Stimulated activated naive CD4-positive, alpha-beta T cell treated with Interleukin-2 at 50 U/mL for 16 hours (primary cell): ENCODE data around the gene TACC2.

ENCODE experiments used
- DNase-seq: peaks from one replicate; lab custom pipeline; 2025; lab: John Stamatoyannopoulos, UW

TACC2 gene

DNA sequence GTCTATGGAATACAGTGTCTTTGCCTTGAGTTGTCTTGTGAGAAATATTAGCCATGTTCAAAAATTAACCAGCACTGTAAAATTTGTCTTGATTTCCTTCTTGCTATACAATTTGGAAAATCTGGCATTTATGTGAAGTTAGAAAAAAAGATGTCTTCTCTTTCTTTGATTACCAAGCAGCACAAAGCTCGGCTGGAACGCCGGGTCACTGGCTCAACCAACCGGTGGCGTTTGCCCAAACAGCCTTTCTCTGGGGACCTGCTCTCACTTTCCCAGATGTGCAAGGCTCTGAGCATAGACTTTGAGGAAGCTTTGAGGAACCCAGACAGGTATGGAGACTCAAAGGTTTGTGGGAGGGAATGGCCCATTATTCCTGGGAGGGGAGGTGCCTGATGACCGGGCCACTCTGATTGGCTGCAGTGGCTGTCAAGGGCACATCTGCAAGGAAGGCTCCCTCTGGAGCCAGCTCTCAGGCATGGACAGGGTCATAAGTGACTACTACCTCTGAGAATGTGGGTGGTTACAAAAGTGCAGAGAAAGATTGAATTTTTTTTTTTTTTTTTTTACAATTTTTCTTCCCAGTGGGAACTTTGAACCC, 287.7 kb downstream of the TACC2 start:
- DNase-seq: no peak

DNA sequence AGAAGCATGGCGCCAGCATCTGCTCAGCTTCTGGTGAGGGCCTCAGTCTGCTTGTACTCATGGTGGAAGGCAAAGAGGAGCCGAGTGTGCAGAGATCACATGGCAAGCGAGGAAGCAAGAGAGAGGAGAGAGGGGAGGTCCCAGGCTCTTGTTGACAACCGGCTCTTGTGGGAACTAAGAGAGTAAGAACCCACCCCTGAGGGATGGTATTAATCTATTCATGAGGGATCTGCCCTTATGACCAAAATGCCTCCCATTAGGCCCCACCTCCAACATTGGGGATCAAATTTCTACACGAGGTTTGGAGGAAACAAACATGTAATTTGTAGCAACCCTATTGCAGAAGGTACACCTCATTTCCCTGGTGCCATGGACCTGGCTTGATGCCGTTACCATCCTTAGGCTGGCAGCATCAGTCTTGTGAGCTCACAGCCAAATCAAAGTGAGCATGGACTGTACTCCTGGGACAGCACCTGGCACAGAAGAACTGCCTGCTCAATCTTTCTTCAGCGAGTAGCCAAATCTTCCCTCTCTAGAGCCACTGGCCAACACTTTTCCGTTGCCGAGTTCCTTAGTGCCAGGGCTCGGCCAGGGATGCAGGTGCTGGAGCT, 288.7 kb downstream of the TACC2 start:
- DNase-seq: no peak

DNA sequence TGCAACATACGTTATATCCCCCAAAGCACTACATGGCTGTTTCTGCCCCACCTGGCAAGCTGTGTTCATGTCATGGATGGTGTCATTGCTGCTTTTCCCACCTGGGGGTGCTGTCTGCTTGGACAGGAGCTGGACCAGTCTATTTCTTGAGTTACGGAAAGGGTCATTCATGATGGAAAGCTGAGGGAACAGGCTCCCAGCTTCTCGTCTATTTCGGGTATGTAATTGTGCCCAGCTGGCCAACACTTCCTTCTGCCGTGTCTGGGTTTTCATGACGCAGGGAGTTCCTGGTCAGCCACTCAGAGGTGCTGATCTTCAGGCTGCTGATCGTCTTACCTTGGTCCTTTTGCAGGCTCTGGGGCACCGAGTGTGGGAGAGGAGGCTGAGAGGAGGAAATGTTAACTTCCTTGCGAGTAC, 290.8 kb downstream of the TACC2 start:
- DNase-seq: no peak

DNA sequence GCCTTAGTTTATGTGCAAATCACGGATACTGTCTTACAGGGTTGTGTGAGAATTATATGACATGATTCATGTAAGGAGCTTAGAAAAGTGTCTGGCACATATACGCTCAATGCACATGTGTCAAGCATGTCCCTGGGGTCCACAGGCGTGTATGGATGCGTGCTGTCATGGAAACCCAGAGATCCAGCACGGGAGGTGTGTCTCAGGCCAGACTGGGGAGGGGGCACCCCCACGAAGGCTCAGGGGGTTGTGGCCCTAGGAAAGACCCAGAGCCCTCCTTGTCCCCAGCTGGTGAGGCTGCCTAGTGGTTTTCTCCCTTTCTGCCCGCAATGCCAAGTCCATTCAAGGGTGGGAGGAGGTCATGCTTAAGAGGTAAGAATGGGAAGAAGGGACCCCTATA, 291.2 kb downstream of the TACC2 start:
- no peak for DNase-seq

DNA sequence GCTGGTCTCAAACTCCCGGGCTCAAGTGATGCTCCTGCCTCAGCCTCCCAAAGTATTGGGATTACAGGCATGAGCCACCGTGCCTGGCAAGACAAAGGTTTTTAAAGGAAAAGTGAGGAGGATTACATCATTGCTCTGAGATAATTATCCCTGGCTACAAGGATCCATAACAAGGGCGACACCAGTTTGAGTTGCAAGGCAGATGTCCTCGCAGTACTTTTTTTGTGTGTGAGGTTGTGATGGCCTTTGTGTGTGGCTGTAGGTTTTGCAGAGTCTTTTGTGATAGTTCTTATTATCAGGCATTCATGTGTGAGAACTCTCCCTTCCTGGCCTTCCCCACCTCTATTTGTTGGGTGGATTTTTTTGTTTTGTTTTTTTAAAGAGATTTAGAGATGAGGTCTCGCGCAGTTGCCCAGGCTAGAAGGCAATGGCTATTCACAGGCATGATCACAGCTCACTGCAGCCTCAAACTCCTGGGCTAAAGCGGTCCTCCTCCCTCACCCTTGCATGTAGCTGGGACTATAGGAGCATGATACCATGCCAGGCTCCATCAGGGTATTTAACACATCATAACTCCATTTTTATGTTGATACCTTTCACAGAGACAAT, 292.2 kb downstream of the TACC2 start:
- no peak for DNase-seq

DNA sequence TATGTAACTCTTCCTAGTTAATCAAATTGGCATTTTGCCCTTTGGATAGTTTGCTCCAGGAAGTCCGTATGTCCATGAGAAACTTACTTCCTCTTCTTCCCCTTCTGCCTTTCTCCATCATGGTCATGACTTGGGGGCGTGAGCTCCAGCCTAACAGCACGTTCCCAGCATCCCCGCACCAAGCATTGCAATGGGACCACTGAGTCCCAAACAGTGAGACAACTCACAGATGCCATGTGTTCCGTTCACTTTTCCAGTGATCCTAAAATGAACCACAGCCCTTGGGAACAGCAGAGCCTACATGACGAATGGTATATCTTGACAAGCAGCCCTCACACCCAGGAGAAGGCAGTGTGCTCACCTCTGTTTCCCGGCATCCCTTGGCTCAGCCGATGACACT, 292.8 kb downstream of the TACC2 start:
- DNase-seq: no peak

DNA sequence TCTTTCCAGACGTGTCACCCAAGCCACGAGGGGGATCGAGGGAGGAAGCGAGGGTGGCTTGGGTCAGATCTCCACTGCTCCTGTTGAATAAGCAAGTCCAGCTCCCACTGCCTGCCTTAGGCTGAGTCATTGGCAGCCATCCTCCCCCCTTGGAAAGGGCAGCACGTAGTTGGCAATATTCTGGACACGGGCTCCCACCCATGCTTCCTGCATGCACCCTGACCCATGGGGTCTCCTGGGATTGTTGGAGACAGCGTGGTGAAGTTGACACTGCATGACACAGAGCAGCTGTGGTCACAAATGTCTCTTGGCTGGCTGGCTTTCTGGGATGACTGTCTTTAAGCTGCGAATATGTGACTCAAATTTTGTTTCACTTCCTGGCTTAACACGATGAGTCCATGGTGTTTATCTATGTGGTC, 293.3 kb downstream of the TACC2 start:
- no peak for DNase-seq

DNA sequence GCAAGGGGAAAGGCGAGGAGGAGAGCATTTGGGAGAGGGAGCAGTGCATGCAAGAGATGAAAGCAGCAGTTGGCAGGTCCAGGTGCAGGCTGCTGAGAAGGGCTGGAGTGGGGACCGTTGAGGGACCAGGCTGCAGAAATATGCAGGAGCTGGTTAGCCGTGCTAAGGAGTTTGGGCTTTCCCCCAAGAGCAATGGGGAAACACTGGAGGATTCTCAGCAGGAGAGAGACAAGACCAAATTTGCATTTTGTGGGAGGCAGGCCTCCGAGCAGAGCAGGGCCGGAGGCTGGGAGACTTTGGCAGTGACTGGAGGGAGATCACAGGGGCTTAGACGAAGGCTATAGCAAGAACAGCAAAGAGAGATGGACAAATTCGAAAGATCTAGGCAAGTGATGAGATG, 293.9 kb downstream of the TACC2 start:
- no peak for DNase-seq

DNA sequence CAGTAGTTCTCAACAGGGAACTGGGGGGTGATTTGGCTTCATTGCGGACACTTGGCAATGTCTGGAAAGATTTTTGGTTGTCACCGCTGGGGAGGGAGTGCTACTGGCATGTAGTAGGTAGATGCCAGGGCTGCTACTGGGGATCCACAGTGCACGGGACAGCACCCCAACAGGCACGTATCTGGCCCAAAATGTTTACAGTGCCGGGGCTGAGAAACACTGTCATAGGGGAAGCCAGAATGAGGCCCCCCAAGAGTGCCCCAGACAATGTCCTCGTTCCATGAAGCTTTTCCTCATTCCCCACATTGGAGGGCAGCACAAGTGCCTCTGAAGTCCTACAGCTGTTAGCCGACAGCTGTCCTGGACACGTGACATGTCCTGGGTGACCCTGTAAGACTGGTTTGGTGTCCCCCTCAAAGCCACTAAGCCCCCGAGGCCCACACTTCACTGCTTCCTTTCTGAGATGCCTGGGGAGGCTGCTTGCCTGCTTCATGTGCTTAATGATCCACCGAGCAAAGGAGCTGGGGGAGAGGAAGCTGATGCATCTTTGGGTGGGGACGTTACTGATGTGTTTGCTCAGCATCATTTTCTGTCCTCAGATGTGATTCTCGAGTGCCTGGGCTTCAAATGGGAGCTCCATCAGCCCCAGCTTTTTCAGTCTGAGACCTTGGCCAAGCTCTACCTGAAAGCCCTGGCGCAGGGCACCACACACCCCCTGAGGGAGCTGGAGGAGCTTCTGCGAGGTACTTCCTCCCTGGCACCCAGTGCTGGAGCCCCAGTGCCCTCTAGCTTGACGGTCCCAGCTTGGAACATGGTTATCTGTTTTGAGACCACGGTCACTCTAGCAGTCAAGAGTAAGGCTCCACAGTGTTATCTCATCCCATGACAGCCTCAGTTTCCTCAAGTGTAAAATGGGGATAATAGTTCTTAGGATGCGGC, 296.8 kb downstream of the TACC2 start:
- no peak for DNase-seq

DNA sequence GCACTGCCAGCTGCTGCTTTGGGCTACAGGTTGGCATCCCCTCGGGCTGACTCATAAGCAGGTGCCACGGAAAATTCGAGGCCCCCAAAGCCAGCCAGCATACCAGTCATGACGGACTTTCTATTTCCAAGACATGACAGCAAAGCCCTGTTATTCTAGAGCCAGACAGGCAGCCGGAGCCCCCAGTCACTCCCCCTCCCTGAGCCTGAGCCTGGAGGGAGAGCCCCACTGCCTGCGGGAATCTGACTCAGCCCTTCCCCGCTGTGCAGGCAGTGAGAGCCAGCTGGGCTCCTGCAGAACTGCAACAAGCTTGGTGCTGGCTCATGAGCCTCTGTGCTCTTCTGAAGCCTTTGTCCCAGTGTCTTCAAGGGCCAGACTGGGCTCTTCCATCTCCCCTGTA, 297.9 kb downstream of the TACC2 start:
- DNase-seq: no peak

DNA sequence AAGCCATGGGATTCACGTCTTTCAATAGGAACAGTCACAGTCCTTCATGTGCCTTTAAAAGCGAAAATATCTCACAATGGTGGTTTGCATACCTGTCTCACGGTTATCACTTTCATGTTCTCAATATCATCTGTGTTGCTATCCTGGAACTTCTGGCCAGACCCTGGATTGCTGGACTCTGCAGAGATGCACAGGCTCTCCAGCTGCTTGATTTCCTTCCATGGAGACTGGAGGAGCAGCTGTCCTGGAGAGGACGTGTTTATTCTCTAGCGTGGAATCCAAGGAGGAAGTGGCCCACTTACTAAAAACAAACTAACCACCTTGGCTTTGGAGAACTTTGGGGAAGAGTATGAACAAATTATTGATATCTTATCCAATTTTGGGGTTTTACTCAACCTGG, 298.6 kb downstream of the TACC2 start:
- DNase-seq: no peak

DNA sequence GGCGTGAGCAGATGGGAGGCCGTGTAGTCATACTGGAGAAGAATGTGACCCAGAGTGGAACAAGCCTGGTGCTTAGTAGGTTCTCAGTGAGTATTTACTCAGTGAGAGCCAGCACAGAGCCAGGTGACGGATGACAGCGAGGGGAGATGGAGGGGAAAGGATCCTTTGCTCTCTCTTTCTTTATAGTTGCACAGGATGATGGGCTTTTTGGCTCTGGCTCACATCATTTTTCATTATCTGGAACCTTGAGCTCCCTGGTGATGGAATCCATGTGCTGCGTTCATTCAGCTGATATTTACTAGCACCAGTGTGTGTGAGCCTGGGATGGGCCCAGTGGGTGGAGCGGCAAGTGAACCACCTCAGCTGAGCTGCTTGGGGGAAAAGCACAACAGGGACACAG, 299.3 kb downstream of the TACC2 start:
- no peak for DNase-seq

DNA sequence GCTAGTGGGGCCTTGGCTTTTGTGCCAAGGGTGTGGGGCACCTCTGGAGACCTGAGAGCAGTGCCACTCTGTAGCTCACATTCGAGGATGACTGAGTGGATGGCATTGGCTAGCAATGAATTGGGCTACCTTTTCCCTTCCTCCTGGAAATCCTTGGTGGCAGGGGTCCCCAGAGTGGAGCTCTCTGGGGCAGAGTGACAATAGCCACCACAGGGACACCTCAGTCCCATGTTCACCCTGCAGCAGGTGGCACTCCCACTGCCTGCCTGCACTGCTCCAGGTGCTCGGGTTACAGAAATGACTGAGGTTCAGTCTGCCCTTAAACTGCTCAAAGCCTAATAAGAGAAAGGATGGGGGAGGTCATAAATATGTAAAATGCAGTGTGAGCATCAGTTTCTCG, 300.0 kb downstream of the TACC2 start:
- no peak for DNase-seq

DNA sequence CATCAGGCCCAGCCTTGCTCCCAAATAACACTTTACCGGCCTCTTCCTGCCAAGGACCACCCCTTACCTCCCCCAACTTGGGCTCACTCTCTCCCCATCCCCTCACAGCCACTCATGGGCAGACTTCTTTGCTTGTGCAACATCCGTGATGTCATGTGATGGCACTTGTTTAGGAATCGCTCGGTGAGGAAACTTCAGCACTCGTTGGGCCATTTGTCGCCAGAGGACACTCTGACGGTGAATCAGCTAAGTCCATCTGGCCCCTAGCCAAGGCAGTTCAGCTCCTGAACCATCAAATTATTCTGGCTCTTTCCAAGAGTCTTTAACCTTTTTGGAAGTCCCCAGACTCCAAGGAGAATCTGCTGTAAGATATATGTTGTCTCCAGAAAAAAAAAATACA, 301.4 kb downstream of the TACC2 start:
- no peak for DNase-seq

DNA sequence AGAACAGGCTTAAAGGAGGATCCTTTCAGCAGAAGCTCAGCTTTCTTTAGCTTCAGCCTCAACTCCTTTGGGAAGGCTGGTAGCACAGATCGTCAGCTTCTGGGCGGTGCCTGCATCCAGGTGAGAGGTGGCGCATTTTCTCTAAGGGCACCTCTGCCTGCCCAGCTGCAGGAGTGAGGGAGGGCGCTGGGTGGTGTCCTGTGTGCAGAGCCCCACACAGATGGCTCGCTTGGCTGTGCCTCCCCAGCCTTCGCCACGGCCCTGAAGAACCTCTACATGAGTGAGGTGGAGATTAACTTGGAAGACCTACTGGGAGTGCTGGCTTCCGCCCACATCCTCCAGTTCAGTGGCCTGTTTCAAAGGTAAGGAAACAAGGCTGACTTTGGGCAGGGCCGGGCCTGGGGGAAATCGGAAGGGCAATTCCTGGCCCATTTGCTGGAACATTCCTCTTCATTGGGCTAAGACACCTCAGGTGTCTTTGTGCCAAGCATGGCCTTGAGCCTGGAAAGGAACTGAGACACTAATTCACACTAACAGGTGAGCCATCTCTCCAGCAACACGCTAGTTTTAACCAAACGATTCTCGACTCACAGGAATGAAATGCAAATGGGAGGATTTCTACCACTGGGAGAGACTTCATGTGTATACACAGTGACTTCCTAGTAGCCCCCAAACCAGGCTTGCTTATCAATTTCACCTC, 302.0 kb downstream of the TACC2 start:
- DNase-seq: no peak

DNA sequence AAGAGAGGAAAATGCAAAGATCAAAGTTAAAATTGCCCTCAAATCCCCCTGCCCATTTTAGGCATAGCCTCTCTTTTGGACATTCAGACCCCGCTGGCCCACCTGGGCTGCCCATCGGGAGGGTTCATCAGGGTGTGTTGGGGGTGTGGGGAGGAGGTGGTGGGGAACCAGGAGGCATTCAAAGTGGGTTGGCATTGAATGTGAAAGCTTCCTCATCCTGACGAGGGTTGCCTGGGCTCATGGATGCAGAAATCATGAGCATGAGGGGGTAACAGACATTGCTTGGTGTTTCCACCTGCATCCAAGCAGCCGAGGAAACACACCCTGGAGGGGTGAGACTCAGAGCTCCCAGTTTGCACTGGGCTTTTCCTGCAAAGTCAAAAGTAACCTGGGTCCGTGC, 302.8 kb downstream of the TACC2 start:
- DNase-seq: no peak

DNA sequence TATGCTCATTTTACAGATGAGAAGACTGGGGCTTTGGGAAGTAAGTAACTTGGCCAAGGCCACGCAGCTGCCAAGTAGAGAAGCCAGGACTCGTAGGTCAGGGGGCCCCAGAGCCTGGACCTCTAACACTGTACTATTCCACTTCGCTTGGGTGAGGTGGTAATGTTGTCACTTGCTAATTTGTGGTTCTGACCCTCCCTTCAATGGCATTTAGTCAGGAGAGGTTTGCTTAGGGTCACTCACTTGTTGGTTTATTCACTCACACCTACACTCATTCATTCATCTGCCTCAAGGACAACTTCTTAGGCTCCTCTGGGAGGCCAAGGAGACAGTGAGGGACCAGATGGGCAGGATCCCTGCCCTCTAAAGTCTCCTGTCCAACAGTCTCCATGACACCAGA, 303.4 kb downstream of the TACC2 start:
- DNase-seq: no peak

DNA sequence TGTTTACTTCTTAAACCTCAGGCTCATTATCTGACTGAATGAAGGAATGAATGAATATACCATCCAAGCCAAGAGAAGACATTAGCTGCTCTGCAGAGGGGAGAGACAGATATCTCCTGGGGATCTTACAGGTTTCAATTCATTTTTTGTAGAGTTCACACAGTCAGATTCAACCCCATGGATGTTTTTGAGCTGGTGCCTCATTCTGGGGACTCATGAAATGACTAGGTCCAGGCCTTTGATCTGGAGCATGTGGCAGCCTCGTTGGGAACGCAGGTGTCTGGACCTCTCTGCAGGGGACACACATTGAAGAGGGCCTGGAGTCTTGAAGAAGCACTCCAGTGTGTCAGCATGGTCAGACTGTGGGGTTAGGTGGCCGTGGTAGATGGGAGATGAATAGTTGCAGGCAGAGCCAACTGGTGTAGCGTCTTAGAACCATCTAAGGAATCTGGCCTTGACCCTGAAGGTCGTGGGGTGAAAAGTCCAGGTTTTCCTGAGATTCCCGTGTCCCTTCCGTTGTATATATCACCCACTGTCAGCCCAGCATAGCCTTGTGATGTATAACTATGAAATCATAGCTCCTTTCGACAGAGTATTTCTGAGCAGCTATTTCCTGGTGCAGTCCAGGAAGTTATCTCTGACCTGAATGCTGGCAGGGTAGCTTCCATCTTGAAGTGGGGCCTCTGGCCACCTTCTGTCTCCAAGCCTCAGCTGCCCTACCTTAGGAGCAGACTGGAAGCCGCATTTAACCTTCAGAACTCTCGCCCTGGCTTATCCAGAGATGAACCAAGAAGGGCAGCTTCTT, 304.4 kb downstream of the TACC2 start:
- no peak for DNase-seq

DNA sequence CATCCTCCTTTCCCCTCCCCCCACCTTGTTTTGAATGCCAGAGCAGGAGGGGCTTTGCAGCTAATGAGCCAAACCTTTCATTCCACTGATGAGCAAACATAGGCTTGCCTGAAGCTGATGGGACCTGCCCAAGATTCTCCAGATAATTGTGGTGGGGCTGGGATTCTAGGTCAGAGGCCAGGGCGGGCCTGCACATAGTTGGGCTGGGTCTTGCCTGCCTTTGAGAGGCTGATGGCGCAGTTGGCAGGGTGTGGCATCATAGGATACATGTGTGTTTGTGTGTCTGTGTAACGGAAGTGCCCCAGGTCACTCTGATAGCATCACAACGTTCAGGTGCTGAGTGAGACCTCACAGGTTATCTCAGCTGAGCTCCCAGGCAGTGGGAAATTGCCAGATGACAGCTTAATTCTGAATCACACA, 305.0 kb downstream of the TACC2 start:
- no peak for DNase-seq

DNA sequence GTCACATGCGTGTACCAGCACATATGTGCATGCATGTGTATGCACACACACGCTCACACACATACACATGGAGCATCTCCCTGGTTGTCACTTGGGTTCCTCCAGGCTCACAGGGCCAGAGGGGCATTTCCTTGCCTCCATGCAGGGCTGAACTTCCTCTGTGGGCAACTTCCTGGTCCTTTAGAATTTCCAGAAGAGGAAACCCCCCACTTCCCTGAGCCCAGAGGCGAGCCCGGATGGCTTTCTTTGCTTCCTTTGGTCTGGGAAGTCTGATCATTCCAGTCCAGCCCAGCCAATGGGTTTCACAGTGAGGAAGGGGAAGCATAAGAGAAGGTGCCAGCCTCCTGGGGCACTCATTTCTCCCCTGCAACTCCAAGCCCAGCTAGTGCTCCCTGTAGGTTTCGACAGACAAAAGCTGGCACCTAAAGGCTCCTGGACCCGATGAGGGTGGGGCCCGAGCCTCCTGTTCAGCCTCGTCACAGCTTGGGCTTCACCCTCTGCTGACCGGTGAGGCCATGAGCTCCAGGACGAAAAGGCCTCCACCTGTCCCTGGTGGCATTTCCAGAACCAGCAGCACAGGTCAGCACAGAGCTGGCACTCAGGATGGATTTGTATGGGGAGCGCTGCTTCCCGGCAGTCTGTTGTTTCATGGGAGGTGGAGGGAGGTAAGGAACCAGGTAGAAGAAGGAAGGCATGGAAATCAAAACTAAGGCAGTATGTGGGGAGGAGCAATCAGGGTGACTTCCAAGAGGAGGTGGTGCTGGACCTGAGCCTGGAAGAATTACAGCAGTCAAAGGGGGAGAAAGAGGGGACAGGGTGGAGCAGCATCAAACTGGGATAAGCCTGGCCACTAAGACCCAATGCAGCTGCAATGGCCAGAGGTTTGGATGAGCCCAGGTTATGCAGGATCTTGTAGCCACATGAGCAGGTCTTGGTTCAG, 305.8 kb downstream of the TACC2 start:
- DNase-seq: no peak
